ENCODE results near the gene TFAP2D. TPM values are rescaled to one million over a fixed set of nuclear protein-coding genes. Genes with fewer than 3 reads are reported as not detected.

TFAP2D gene
- polyA plus RNA-seq, 1 donor from 2014 or later = not detected

- TF ChIP-seq MXI1 (conservative IDR thresholded peaks at IDR 0.05; ENCODE audit: poor library complexity, severe bottlenecking) (no peak), POLR2AphosphoS5 (IDR thresholded peaks at IDR 0.05) (no peak), REST (IDR thresholded peaks at IDR 0.05; ENCODE audit: borderline replicate concordance) (no peak), EP300 (conservative IDR thresholded peaks at IDR 0.05; ENCODE audit: poor library complexity, severe bottlenecking) (no peak), SMC3 (conservative IDR thresholded peaks at IDR 0.05; ENCODE audit: poor library complexity) (no peak), RAD21 (conservative IDR thresholded peaks at IDR 0.05) (no peak), EZH2 (IDR thresholded peaks at IDR 0.05; ENCODE audit: borderline replicate concordance, insufficient read depth, low read length, poor library complexity, severe bottlenecking) (no peak), CTCF (IDR thresholded peaks at IDR 0.05; ENCODE audit: poor library complexity, severe bottlenecking) (no peak), TAF1 (IDR thresholded peaks at IDR 0.05; ENCODE audit: low read depth) (no peak)
- no peaks in the 10 kb centered on the region for H3K27me3 ChIP-seq (ENCODE audit: insufficient read depth, low read depth, low read length)
Measured at GRCh38 chr6:50795574-50795973, 82.2 kb downstream of the TFAP2D start.

DNA sequence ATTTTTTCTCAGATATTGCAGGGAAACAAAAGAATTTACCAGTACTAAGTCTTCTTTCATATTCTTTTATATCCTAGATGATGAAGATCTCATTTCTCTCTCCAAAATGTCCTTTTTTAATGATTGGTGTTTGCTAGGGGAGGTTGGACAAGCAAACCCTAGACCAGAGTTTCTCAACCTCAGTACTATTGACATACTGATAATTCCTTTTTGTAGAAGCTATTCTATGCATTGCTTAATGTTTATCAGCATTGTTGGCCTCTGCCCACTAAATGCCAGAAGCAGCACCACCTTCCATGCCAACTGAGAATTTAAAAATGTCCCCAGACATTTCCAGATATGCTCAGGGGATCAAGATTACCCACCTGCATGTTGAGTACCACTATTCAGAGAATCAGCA lies 91.0 kb downstream of the TFAP2D start:
- Histone ChIP-seq H3K79me2 (replicated peaks; ENCODE audit: insufficient read depth, low read length) (no peaks in the 10 kb centered on the region), H3F3A (ENCODE audit: insufficient read depth, low read length, poor library complexity, severe bottlenecking) (no peaks in the 10 kb centered on the region), H3K4me2 (ENCODE audit: low read length) (no peak overlapping the region), H3K9me2 (ENCODE audit: insufficient read depth, low read length) (no peaks in the 10 kb centered on the region), H4K20me1 (ENCODE audit: insufficient read depth) (no peaks in the 10 kb centered on the region), H3K9ac (ENCODE audit: low read length) (no peak overlapping the region), H3K27ac (ENCODE audit: low read length) (no peak overlapping the region), H3K9me3 (ENCODE audit: low read length) (no peaks in the 10 kb centered on the region), H3K27me3 (ENCODE audit: insufficient read depth, low read depth, low read length) (no peaks in the 10 kb centered on the region), H2AFZ (ENCODE audit: low read depth, low read length) (no peak overlapping the region), H3K4me3 (ENCODE audit: low read length) (no peak overlapping the region), H3K36me3 (ENCODE audit: insufficient read depth, low read length) (no peaks in the 10 kb centered on the region)
- no peak for TF ChIP-seq POLR2AphosphoS5 (IDR thresholded peaks at IDR 0.05)
- TF ChIP-seq EZH2 (IDR thresholded peaks at IDR 0.05; ENCODE audit: borderline replicate concordance, insufficient read depth, low read length, poor library complexity, severe bottlenecking) = no peak
- no peak for TF ChIP-seq REST (IDR thresholded peaks at IDR 0.05; ENCODE audit: borderline replicate concordance)
- TF ChIP-seq SMC3 (conservative IDR thresholded peaks at IDR 0.05; ENCODE audit: poor library complexity) = no peak
- TF ChIP-seq CTCF (IDR thresholded peaks at IDR 0.05; ENCODE audit: poor library complexity, severe bottlenecking) = no peak
- TF ChIP-seq RAD21 (conservative IDR thresholded peaks at IDR 0.05) = no peak
- TF ChIP-seq EP300 (conservative IDR thresholded peaks at IDR 0.05; ENCODE audit: poor library complexity, severe bottlenecking) = no peak
- no peak for TF ChIP-seq MXI1 (conservative IDR thresholded peaks at IDR 0.05; ENCODE audit: poor library complexity, severe bottlenecking)
- no peak for TF ChIP-seq TAF1 (IDR thresholded peaks at IDR 0.05; ENCODE audit: low read depth)

More at GRCh38 chr6:50795574-50795973, 82.2 kb downstream of the TFAP2D start:
- no peak overlapping the region for H3K9ac ChIP-seq (ENCODE audit: low read length)
- H3K9me3 ChIP-seq (ENCODE audit: low read length) = no peaks in the 10 kb centered on the region
- no peak overlapping the region for H2AFZ ChIP-seq (ENCODE audit: low read depth, low read length)
- no peak overlapping the region for H3K27ac ChIP-seq (ENCODE audit: low read length)
- no peaks in the 10 kb centered on the region for H3K9me2 ChIP-seq (ENCODE audit: insufficient read depth, low read length)
- no peaks in the 10 kb centered on the region for H3F3A ChIP-seq (ENCODE audit: insufficient read depth, low read length, poor library complexity, severe bottlenecking)
- no peak overlapping the region for H3K4me3 ChIP-seq (ENCODE audit: low read length)
- H3K79me2 ChIP-seq (replicated peaks; ENCODE audit: insufficient read depth, low read length) = no peaks in the 10 kb centered on the region
- no peaks in the 10 kb centered on the region for H4K20me1 ChIP-seq (ENCODE audit: insufficient read depth)
- H3K4me2 ChIP-seq (ENCODE audit: low read length) = no peak overlapping the region
- H3K36me3 ChIP-seq (ENCODE audit: insufficient read depth, low read length) = no peaks in the 10 kb centered on the region

All from neural cell (in vitro differentiated cells).